Suppressor macrophage treated with lipopolysaccharide for 1 hour (primary cell): ENCODE data around the gene MRPL58.
A peak's percentile ranks its signal among the peaks of the same experiment; 100 is the strongest.
"Not testable (repeated sequence)": the region's sequence is repeated elsewhere in the genome, so short reads cannot be mapped to it uniquely, and the experiment has no call there.

Experiments used
- DNase-seq, 3 donors: peaks; one replicate each; pipeline ENCODE4 v3.0.0-alpha.2; 2020 to 2022

The MRPL58 gene

GRCh38 chr17:74987909-74988711, 24.4 kb upstream of the MRPL58 start:
- peak; percentile 59 to 71 (median 61) for DNase-seq

- DNase-seq: no peak
Observed at GRCh38 chr17:74990581-74991105, 21.8 kb upstream of the MRPL58 start.

DNA sequence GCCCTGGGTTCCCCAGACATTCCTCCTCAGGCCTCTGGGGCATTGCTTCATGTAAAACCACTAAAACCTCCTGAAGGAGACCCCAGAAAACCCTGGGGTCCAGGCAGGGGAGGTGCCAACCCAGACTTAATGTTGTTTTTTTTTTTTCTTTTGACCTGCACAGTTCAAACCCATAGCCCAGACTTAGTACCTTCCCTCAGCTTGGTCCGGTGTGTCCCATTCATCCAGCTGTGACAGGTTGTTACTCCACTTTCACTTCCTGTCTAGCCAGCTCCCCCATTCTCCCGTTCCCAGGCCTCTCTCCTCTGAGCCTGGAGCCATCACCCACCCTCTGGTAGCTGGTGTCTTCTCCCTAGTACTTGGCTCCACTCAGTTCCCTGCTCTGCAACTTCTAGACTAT, 20.2 kb upstream of the MRPL58 start:
- no peak for DNase-seq

- DNase-seq: no peak
Observed at GRCh38 chr17:74994440-74994839, 18.0 kb upstream of the MRPL58 start.

- DNase-seq: no peak
Observed at GRCh38 chr17:74995847-74996246, 16.6 kb upstream of the MRPL58 start.

- no peak for DNase-seq
Observed at GRCh38 chr17:74998783-74999182, 13.7 kb upstream of the MRPL58 start.

GRCh38 chr17:74999523-74999922, 12.9 kb upstream of the MRPL58 start:
- DNase-seq: no peak

DNA sequence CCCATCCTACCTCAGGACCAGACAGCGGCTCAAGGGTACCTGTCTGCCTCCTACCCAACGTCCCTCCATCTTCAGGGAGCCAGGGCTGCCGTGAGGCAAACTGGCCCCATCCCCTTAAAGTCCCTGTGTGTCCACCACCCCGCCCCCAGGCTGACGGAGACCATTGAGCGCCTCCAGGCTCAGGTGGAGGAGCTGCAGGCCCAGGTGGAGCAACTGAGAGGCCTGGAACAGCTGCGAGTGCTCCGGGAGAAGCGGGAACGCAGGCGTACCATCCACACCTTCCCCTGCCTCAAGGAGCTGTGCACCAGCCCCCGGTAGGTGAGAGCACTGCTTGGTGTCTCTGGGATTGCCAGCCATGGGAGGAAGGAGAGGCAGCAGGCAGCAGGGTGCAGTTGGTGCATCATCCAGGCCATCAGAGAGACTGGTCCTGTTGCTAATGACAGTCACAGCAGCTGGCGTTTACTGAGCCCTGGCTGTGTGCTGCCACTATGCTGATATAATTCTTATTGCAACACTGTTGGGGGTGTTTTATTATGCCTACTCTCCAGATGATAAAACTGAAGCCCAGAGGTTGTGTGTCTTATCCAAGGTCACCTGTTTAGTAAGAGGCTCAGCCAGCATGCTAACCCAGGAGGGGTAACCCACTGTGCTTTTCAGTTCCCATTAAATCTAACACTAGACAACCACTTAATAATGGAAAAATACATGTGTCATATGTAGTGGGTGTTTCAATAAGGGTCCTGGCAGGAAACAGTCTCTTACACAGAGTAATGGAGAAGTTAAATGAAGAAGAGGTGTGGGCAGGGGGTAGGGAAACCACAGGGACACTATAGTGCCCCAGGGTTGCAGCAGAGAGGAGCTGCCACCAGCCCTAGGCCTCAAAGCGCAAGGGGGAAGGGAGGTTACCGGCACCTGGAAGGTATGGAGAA, 10.3 kb upstream of the MRPL58 start:
- peak; percentile 70 to 78 (median 71) for DNase-seq

GRCh38 chr17:75003070-75003956, 9.2 kb upstream of the MRPL58 start:
- DNase-seq: no peak

DNA sequence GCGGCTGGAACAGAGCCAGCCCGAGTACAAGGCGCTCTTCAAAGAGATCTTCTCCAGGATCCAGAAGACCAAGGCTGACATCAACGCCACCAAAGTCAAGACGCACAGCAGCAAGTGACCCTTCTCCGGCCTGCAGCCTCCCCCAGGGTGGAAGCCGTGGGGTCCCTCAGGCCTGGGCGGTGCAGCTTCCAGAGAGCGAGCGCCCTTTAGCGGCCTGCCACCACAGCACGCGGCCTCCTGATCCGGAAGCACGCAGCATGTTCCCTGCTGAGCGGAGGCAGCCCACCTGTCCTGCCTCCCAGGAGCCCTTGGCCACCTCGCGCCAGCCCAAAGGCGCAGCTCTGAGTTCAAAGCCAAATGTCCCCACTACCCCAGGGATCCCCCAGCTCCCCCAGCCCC, 8.5 kb upstream of the MRPL58 start:
- no peak for DNase-seq

- DNase-seq: no peak
Observed at GRCh38 chr17:75004371-75004770, 8.1 kb upstream of the MRPL58 start.

- no peak for DNase-seq
Observed at GRCh38 chr17:75005291-75005690, 7.2 kb upstream of the MRPL58 start.

DNA sequence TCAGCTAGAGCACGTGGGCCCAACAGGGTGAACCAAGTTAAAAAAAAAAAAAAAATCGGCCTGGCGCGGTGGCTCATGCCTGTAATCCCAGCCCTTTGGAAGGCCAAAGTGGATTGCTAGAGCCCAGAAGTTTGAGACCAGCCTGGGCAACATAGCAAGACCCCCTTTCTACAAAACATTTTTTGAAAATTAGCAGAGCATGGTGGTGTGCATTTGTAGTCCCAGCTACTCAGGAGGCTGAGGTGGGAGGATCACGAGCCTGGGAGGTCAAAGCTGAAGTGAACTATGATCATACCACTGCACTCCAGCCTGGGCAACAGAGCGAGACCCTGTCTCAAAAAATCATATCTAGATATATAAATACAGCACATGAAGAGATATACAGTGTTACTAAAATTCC, 6.4 kb upstream of the MRPL58 start:
- DNase-seq: not testable (repeated sequence)

DNA sequence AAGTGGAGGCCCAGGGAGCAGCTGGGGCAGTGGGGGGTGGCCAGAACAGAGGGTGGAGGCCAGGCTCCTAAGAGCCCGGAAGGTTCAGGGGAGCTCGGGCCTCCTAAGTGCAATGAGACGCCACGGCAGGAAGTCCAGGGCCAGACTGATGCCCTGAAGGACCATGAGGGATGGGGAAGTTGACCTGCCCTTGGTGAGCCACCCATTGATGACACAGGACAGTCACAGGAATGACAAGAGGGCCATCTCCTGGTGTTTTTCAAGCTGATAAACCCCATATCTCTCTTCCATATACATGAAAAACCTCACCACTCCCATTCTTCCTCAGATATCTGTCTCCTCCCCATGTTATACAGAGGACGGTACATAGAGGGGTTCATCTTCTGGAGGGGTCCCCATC, 5.8 kb upstream of the MRPL58 start:
- DNase-seq: peak; percentile 55 to 66 (median 57)

DNA sequence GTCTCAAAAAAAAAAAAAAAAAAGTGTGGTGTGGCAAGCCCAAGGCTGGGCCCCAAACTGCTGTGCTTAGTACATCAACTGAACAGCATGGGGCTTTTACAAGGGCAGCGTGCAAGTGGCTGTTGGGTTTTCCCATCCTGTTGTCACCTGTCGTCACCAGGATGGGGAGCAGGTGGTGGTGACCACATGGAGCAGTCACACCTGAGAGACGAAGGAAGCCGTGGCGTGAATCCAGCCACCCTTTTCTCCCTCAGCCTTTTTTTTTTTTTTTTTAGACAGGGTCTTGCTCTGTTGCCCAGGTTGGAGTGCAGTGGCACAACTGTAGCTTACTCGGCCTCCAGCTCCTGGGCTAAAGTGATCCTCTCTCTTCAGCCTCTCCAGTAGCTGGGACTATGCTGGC, 4.1 kb upstream of the MRPL58 start:
- no peak for DNase-seq

DNA sequence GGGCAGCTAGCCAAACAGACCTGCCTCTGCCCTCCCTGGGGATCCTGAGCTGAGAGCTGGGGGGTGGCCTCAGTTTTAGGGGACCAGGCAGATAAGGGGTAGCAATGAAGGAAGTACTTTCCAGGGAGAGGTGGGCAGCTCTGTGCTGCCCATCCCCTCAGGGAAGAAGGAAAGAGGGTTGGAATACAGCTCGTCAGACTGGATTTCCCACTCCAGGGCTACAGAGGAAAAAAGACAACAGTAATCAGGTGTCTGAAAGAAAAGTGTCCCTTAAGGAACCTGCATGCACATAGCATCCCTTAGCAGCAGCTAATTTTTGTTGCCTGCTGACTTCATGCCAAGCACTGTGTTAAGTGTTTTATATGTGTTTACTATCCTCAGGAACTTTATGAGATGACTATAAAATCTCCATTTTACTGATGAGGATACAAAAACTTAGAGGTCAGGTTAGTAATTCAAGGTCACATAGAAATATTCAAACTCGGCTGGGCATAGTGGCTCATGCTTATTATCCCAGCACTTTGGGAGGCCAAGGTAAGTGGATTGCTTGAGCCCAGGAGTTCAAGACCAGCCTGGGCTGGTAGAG, 3.2 kb upstream of the MRPL58 start:
- DNase-seq: no peak

GRCh38 chr17:75010683-75011400, 1.6 kb upstream of the MRPL58 start:
- no peak for DNase-seq

GRCh38 chr17:75011401-75012095, 922 bp upstream of the MRPL58 start:
- DNase-seq: no peak

GRCh38 chr17:75012096-75012345, 449 bp upstream of the MRPL58 start:
- no peak for DNase-seq

GRCh38 chr17:75013092-75013559, 656 bp downstream of the MRPL58 start:
- no peak for DNase-seq

DNA sequence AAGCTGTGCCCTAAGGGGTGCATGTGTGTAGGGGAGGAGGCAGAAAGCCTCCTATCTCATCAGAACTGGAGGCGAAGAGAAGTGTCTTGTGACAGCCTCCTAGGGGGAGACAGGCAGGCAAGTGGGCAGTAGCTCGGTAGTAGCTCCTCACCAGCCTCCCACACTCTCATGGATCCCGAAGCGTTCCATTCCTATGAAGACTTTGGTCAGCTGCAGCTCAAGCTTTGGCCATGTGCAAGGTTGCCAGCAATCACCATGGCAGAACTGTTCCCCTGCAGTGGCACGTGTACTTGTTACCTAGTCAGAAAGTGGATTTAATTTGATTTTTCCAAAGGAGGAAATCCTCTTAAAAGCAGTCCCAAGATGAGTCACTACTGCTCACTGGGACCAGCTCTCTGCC, 6.7 kb downstream of the MRPL58 start:
- DNase-seq: no peak
